LHCN-M2 (cell line): ENCODE measurements around the gene PTCRA. TPM values are rescaled to one million over a fixed set of nuclear protein-coding genes. Genes with fewer than 3 reads are reported as not detected.

Experiments
- DNase-seq: peaks from one replicate; pipeline ENCODE4 v3.0.0-alpha.2; 2012; ENCODE audit warnings: low read depth
- total RNA-seq: library from RNA; depleted of rRNA; stranded (reverse); fragments of >200 nt; gene quantifications from 2 replicates; pipeline ENCODE4 v1.2.3, GENCODE V29; 2014; rRNA removed

PTCRA gene
- total RNA-seq, 1 experiment from 2014 or later: not detected

- peak; percentile 33 for DNase-seq
These were observed 55.2 kb downstream of the PTCRA start for GRCh38 chr6:42970871-42971612.

GRCh38 chr6:42971746-42972327 is 56.0 kb downstream of the PTCRA start:
- DNase-seq: no peak

- no peak for DNase-seq
These were observed 58.1 kb downstream of the PTCRA start for GRCh38 chr6:42973926-42974325.

GRCh38 chr6:42974919-42975505 is 59.2 kb downstream of the PTCRA start:
- DNase-seq: no peak

Other genes starting within 250 kb of the PTCRA start
- gene PRPH2, start 193.5 kb upstream of the PTCRA start, total RNA-seq: 2.1 and 2.6 TPM in 2 replicates
- 42.8 and 48.3 TPM in 2 replicates for gene TBCC, start 169.9 kb upstream of the PTCRA start, total RNA-seq
- gene BICRAL, start 134.0 kb upstream of the PTCRA start, total RNA-seq: 4.5 and 6.1 TPM in 2 replicates
- gene RPL7L1, start 36.4 kb upstream of the PTCRA start, total RNA-seq: 126 and 152 TPM in 2 replicates
- 40.1 and 45.9 TPM in 2 replicates for gene CNPY3, start 13.4 kb downstream of the PTCRA start, total RNA-seq
- not detected in 2 replicates for gene GNMT, start 44.7 kb downstream of the PTCRA start, total RNA-seq
- 20.8 and 22.3 TPM in 2 replicates for gene PEX6, start 63.1 kb downstream of the PTCRA start, total RNA-seq
- gene PPP2R5D, start 68.5 kb downstream of the PTCRA start, total RNA-seq: 61.3 and 61.7 TPM in 2 replicates
- 116 and 119 TPM in 2 replicates for gene MEA1, start 97.9 kb downstream of the PTCRA start, total RNA-seq
- gene KLHDC3, start 98.2 kb downstream of the PTCRA start, total RNA-seq: 47.1 and 50.4 TPM in 2 replicates
- gene RRP36, start 105.6 kb downstream of the PTCRA start, total RNA-seq: 128 and 133 TPM in 2 replicates
- gene CUL7, start 137.8 kb downstream of the PTCRA start, total RNA-seq: 38.6 and 42.4 TPM in 2 replicates
- gene MRPL2, start 143.4 kb downstream of the PTCRA start, total RNA-seq: 11.5 and 19.4 TPM in 2 replicates
- gene KLC4, start 143.6 kb downstream of the PTCRA start, total RNA-seq: 10.6 and 11.2 TPM in 2 replicates
- 52.3 and 52.8 TPM in 2 replicates for gene PTK7, start 160.3 kb downstream of the PTCRA start, total RNA-seq